Mononuclear cell (primary cell): Measurements from ENCODE around the gene FXN. TPM values are rescaled to one million over a fixed set of nuclear protein-coding genes. Genes with fewer than 3 reads are reported as not detected.

Experiments used
- H3K27me3 ChIP-seq: 2 replicates; pipeline ENCODE4 v1.6.0; 2011; ENCODE audit warnings: low read length, control low read depth; ENCODE audit not compliant: insufficient read depth
- H3K4me1 ChIP-seq: 2 replicates; pipeline ENCODE4 v1.5.1; 2011; ENCODE audit warnings: mild to moderate bottlenecking, low read length, control low read depth; ENCODE audit not compliant: insufficient read depth
- H3K4me3 ChIP-seq: 2 replicates; pipeline ENCODE4 v1.5.1; 2011; ENCODE audit warnings: mild to moderate bottlenecking, low read length, moderate library complexity
- H3K9me3 ChIP-seq: 2 replicates; pipeline ENCODE4 v1.5.1; 2011; ENCODE audit warnings: low read depth, mild to moderate bottlenecking, control low read depth, low read length
- total RNA-seq: library from RNA; depleted of rRNA; stranded (reverse); fragments of >200 nt; gene quantifications from one replicate; pipeline ENCODE4 v1.2.3, GENCODE V29; 2012

The FXN gene
- total RNA-seq, 1 donor, result 4.0 TPM

- Histone ChIP-seq H3K4me1 (no peaks in the 10 kb centered on the region), H3K27me3 (no peaks in the 10 kb centered on the region)
Observed at GRCh38 chr9:69145144-69145715, 109.7 kb downstream of the FXN start.

GRCh38 chr9:69147041-69147834, 111.7 kb downstream of the FXN start:
- H3K4me3 ChIP-seq, result no peak overlapping the region
- H3K9me3 ChIP-seq, result no peaks in the 10 kb centered on the region
- H3K27me3 ChIP-seq, result no peaks in the 10 kb centered on the region

More at GRCh38 chr9:69145144-69145715, 109.7 kb downstream of the FXN start:
- Histone ChIP-seq H3K4me3 (no peak overlapping the region), H3K9me3 (no peaks in the 10 kb centered on the region)

GRCh38 chr9:69149321-69149807, 113.8 kb downstream of the FXN start:
- Histone ChIP-seq H3K4me3 (no peak overlapping the region), H3K9me3 (no peaks in the 10 kb centered on the region), H3K27me3 (no peaks in the 10 kb centered on the region), H3K4me1 (no peaks in the 10 kb centered on the region)

More at GRCh38 chr9:69147041-69147834, 111.7 kb downstream of the FXN start:
- H3K4me1 ChIP-seq, result no peaks in the 10 kb centered on the region

Other genes with a start within 250 kb of the FXN start
- not detected for gene PRKACG, start 21.6 kb upstream of the FXN start, total RNA-seq
- 16.1 TPM for gene TJP2, start 138.5 kb downstream of the FXN start, total RNA-seq